Suprapubic skin (tissue), 3 donors: ENCODE results near the gene FNDC5.

ENCODE experiments used
- POLR2AphosphoS5 ChIP-seq, 3 donors: sonication (generic); formaldehyde crosslinking; IDR thresholded peaks; one replicate each; pipeline ENCODE4 v1.6.1; 2017; ENCODE audit warnings: antibody characterized with exemption in 3 of 3
- TF ChIP-seq, protein P1 (sequence below), 2 donors: fragments of 200-600 bp in 1 of 2; fragments of 450-650 bp in 1 of 2; sonication (generic) in 1 of 2; IDR thresholded peaks; one replicate each; pipeline ENCODE4 v1.5.1; 2016 to 2019; ENCODE audit warnings: antibody characterized with exemption in 2 of 2, mild to moderate bottlenecking in 1 of 2, moderate library complexity in 1 of 2

DNA sequence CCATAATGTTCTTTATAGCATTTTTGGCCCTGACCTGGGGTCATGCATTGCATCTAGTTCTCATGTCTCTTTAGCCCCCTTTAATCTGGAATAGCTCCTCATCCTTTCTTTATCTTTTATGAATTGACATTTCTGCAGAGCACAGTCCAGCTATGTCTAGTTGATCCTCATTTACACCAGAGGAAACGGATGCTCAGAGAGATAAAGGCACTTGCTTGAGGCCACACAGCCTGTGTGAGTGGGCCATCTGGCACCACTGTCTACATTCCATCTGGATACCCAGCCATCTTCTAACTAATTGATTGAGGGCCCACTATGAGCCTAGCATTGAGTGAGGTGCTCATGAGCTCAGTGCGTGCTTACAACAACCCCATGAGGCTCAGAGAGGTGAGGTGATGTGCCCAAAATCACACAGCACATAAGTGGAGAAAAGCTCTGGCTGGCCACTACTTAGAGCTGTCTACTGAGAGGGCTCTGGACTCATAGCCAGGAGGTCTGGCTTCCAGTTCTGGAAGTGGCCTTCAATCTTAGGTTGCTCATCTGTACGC is 19.1 kb upstream of the FNDC5 start:
- TF ChIP-seq, protein P1, sequence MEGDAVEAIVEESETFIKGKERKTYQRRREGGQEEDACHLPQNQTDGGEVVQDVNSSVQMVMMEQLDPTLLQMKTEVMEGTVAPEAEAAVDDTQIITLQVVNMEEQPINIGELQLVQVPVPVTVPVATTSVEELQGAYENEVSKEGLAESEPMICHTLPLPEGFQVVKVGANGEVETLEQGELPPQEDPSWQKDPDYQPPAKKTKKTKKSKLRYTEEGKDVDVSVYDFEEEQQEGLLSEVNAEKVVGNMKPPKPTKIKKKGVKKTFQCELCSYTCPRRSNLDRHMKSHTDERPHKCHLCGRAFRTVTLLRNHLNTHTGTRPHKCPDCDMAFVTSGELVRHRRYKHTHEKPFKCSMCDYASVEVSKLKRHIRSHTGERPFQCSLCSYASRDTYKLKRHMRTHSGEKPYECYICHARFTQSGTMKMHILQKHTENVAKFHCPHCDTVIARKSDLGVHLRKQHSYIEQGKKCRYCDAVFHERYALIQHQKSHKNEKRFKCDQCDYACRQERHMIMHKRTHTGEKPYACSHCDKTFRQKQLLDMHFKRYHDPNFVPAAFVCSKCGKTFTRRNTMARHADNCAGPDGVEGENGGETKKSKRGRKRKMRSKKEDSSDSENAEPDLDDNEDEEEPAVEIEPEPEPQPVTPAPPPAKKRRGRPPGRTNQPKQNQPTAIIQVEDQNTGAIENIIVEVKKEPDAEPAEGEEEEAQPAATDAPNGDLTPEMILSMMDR (IDR thresholded peaks at IDR 0.05): no peak
- no peak for TF ChIP-seq POLR2AphosphoS5 (IDR thresholded peaks at IDR 0.05)
